HG03135 (cell line): Measurements from ENCODE around the gene GSTT4.
"Not testable (repeated sequence)": the region's sequence is repeated elsewhere in the genome, so short reads cannot be mapped to it uniquely, and the experiment has no call there.

Experiments
- ATAC-seq: cut with Tn5 transposase; IDR thresholded peaks from one replicate; pipeline ENCODE4 v1.9.1; 2021; ENCODE audit warnings: mild to moderate bottlenecking, moderate library complexity; ENCODE audit not compliant: unreplicated experiment

Gene GSTT4

GRCh38 chr22:24005201-24005600 is at the start of gene GSTT4:
Gene GSTT4, minus strand, starts transcription at chr22:24005453. Its CDS starts 97 bp downstream, at chr22:24005356.
- ATAC-seq, result no peak

- no peak for ATAC-seq
Observed at GRCh38 chr22:24054356-24054755, 49.1 kb upstream of the GSTT4 start.

GRCh38 chr22:24053481-24054226 is 48.4 kb upstream of the GSTT4 start:
- ATAC-seq, result no peak

GRCh38 chr22:24051568-24051967 is 46.3 kb upstream of the GSTT4 start:
- no peak for ATAC-seq

GRCh38 chr22:24051028-24051427 is 45.8 kb upstream of the GSTT4 start:
- no peak for ATAC-seq

GRCh38 chr22:24049978-24050377 is 44.7 kb upstream of the GSTT4 start:
- ATAC-seq, result no peak

- no peak for ATAC-seq
Observed at GRCh38 chr22:24049211-24049610, 44.0 kb upstream of the GSTT4 start.

- no peak for ATAC-seq
Observed at GRCh38 chr22:24046024-24046423, 40.8 kb upstream of the GSTT4 start.

GRCh38 chr22:24043958-24044357 is 38.7 kb upstream of the GSTT4 start:
- ATAC-seq, result no peak

GRCh38 chr22:24043465-24043864 is 38.2 kb upstream of the GSTT4 start:
- not testable (repeated sequence) for ATAC-seq

GRCh38 chr22:24040946-24041345 is 35.7 kb upstream of the GSTT4 start:
- no peak for ATAC-seq

- ATAC-seq, result no peak
Observed at GRCh38 chr22:24039046-24039445, 33.8 kb upstream of the GSTT4 start.

GRCh38 chr22:24037851-24038765 is 32.9 kb upstream of the GSTT4 start:
- ATAC-seq, result no peak

GRCh38 chr22:24035296-24035695 is 30.0 kb upstream of the GSTT4 start:
- ATAC-seq, result no peak

GRCh38 chr22:24033731-24034130 is 28.5 kb upstream of the GSTT4 start:
- no peak for ATAC-seq

- ATAC-seq, result no peak
Observed at GRCh38 chr22:24030186-24030702, 25.0 kb upstream of the GSTT4 start.

- ATAC-seq, result no peak
Observed at GRCh38 chr22:24029304-24029703, 24.1 kb upstream of the GSTT4 start.

GRCh38 chr22:24028533-24028932 is 23.3 kb upstream of the GSTT4 start:
- ATAC-seq, result no peak

GRCh38 chr22:24027991-24028390 is 22.7 kb upstream of the GSTT4 start:
- no peak for ATAC-seq

GRCh38 chr22:24027389-24027975 is 22.2 kb upstream of the GSTT4 start:
- no peak for ATAC-seq

- ATAC-seq, result no peak
Observed at GRCh38 chr22:24026733-24027132, 21.5 kb upstream of the GSTT4 start.
